ENCODE measurements around the gene PTRH1.

- TF ChIP-seq, protein P1, sequence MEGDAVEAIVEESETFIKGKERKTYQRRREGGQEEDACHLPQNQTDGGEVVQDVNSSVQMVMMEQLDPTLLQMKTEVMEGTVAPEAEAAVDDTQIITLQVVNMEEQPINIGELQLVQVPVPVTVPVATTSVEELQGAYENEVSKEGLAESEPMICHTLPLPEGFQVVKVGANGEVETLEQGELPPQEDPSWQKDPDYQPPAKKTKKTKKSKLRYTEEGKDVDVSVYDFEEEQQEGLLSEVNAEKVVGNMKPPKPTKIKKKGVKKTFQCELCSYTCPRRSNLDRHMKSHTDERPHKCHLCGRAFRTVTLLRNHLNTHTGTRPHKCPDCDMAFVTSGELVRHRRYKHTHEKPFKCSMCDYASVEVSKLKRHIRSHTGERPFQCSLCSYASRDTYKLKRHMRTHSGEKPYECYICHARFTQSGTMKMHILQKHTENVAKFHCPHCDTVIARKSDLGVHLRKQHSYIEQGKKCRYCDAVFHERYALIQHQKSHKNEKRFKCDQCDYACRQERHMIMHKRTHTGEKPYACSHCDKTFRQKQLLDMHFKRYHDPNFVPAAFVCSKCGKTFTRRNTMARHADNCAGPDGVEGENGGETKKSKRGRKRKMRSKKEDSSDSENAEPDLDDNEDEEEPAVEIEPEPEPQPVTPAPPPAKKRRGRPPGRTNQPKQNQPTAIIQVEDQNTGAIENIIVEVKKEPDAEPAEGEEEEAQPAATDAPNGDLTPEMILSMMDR (IDR thresholded peaks at IDR 0.05) = no peak
- no peak for TF ChIP-seq ZFX (IDR thresholded peaks at IDR 0.05; ENCODE audit: borderline replicate concordance)
Observed at GRCh38 chr9:127698386-127698785, 17.1 kb downstream of the PTRH1 start.
